HCT116 (cell line): Measurements from ENCODE around the gene LIPN. TPM values are rescaled to one million over a fixed set of nuclear protein-coding genes. Genes with fewer than 3 reads are reported as not detected.

ENCODE experiments used
- ATAC-seq: fragments of 200-7000 bp; cut with Tn5 transposase; 2 replicates; pipeline ENCODE4 v1.9.1; 2020; ENCODE audit warnings: mild to moderate bottlenecking, moderate library complexity
- BruUV-seq: library from RNA; stranded (reverse); fragments of 400-500 nt; replicated peaks from 2 replicates; lab custom pipeline; 2021; lab: Mats Ljungman, UMichigan
- CTCF ChIA-PET: fragments of 300-600 bp; sonication (Branson Sonifier 250); formaldehyde crosslinking; loops from one replicate; lab custom pipeline; 2021; ENCODE audit warnings: antibody characterized with exemption; lab: Charles Lee
- POLR2A ChIA-PET: fragments of 300-600, 350-600 bp; sonication (Branson Sonifier 250); formaldehyde crosslinking; loops from one replicate; lab custom pipeline; 2021; ENCODE audit warnings: antibody characterized with exemption; lab: Charles Lee
- RAD21 ChIA-PET, 2 experiments: fragments of 300-600 bp; sonication (Branson Sonifier 250); formaldehyde crosslinking; loops; one replicate each; lab custom pipeline; 2023; ENCODE audit warnings: low total read pairs in 2 of 2; ENCODE audit not compliant: uncharacterized antibody in 2 of 2, unreplicated experiment in 2 of 2, low non-redundant PET in 1 of 2; lab: Charles Lee
- DNase-seq: peaks from one replicate; pipeline ENCODE4 v3.0.0-alpha.2; 2010; ENCODE audit warnings: low read depth, low spot score
- H2AFZ ChIP-seq: fragments of 200-600 bp; shearing (Covaris generic), sonication (generic); 2 replicates; pipeline ENCODE4 v1.6.1; 2017; ENCODE audit warnings: low read depth, mixed run types, mixed read lengths, antibody characterized with exemption, low read length; ENCODE audit not compliant: poor library complexity, severe bottlenecking
- H3K27ac ChIP-seq: 2 replicates; pipeline ENCODE4 v1.5.1; 2012; ENCODE audit warnings: low read depth, low read length
- H3K27me3 ChIP-seq: fragments of 200-600 bp; sonication (generic); 2 replicates; pipeline ENCODE4 v1.6.1; 2016; ENCODE audit warnings: mixed run types, low read length, mixed read lengths; ENCODE audit not compliant: insufficient read depth
- H3K36me3 ChIP-seq, 2 experiments: fragments of 200-500 bp in 1 of 2; fragments of 200-600 bp in 1 of 2; sonication (Bioruptor generic) in 1 of 2; sonication (generic) in 1 of 2; 2 replicates each; pipeline versions ENCODE4 v1.5.1 to v1.6.1; 2014 to 2016; ENCODE audit warnings: low read length in 2 of 2, inconsistent platforms in 1 of 2, mixed read lengths in 1 of 2, mixed run types in 1 of 2; ENCODE audit not compliant: insufficient read depth in 2 of 2, control insufficient read depth in 1 of 2
- H3K4me1 ChIP-seq, 2 experiments: fragments of 200-600 bp in 1 of 2; sonication (generic) in 1 of 2; 2 replicates each; pipeline versions ENCODE4 v1.5.1 to v1.6.1; 2012 to 2017; ENCODE audit warnings: low read length in 2 of 2, inconsistent platforms in 1 of 2, mild to moderate bottlenecking in 1 of 2, mixed read lengths in 1 of 2, mixed run types in 1 of 2, moderate library complexity in 1 of 2; ENCODE audit not compliant: insufficient read depth in 2 of 2, control insufficient read depth in 1 of 2
- H3K4me2 ChIP-seq: fragments of 200-600 bp; sonication (generic); 2 replicates; pipeline ENCODE4 v1.6.1; 2017; ENCODE audit warnings: mixed run types, low read length, mixed read lengths
- H3K4me3 ChIP-seq, 2 experiments: fragments of 200-600 bp in 1 of 2; sonication (generic) in 1 of 2; replicated peaks in 1 of 2; 2 replicates each; pipeline ENCODE4 v1.5.1; 2011 to 2016; ENCODE audit warnings: low read length in 2 of 2, control low read depth in 1 of 2, low read depth in 1 of 2, mild to moderate bottlenecking in 1 of 2, mixed read lengths in 1 of 2, mixed run types in 1 of 2
- H3K79me2 ChIP-seq: fragments of 200-600 bp; sonication (generic); 2 replicates; pipeline ENCODE4 v1.6.1; 2017; ENCODE audit warnings: mild to moderate bottlenecking, mixed run types, low read length, moderate library complexity, mixed read lengths; ENCODE audit not compliant: insufficient read depth
- H3K9ac ChIP-seq: fragments of 200-600 bp; sonication (generic); 2 replicates; pipeline ENCODE4 v1.6.1; 2016; ENCODE audit warnings: low read length, mixed read lengths
- H3K9me2 ChIP-seq: fragments of 200-600 bp; sonication (generic), shearing (Covaris generic); 2 replicates; pipeline ENCODE4 v1.6.1; 2017; ENCODE audit warnings: mixed run types, mild to moderate bottlenecking, moderate library complexity; ENCODE audit not compliant: insufficient read depth
- H3K9me3 ChIP-seq, 2 experiments: fragments of 200-500 bp in 1 of 2; fragments of 200-600 bp in 1 of 2; sonication (Bioruptor generic) in 1 of 2; sonication (generic) in 1 of 2; 2 replicates each; pipeline ENCODE4 v1.6.1; 2014 to 2017; ENCODE audit warnings: low read length in 2 of 2, mixed read lengths in 2 of 2, inconsistent platforms in 1 of 2, low read depth in 1 of 2, mild to moderate bottlenecking in 1 of 2, mixed run types in 1 of 2, moderate library complexity in 1 of 2; ENCODE audit not compliant: control insufficient read depth in 1 of 2, insufficient read depth in 1 of 2
- H4K20me1 ChIP-seq: fragments of 200-600 bp; sonication (generic), shearing (Covaris generic); 2 replicates; pipeline ENCODE4 v1.6.1; 2017; ENCODE audit warnings: mixed run types, mild to moderate bottlenecking, moderate library complexity; ENCODE audit not compliant: insufficient read depth
- CBX3 ChIP-seq: IDR thresholded peaks from 2 replicates; pipeline ENCODE4 v1.6.1; 2012; ENCODE audit warnings: low read depth
- CEBPB ChIP-seq: IDR thresholded peaks from 2 replicates; pipeline ENCODE4 v1.6.1; 2012; ENCODE audit warnings: low read depth
- EGR1 ChIP-seq: IDR thresholded peaks from 2 replicates; pipeline ENCODE4 v1.6.1; 2012; ENCODE audit warnings: low read depth
- ELF1 ChIP-seq: IDR thresholded peaks from 2 replicates; pipeline ENCODE4 v1.6.1; 2012; ENCODE audit warnings: low read depth, borderline replicate concordance
- EZH2 ChIP-seq: fragments of 200-600 bp; sonication (generic); IDR thresholded peaks from 2 replicates; pipeline ENCODE4 v1.6.1; 2017; ENCODE audit warnings: antibody characterized with exemption, mixed run types
- EZH2phosphoT487 ChIP-seq: fragments of 200-600 bp; IDR thresholded peaks from 2 replicates; pipeline ENCODE4 v1.6.1; 2018; ENCODE audit warnings: antibody characterized with exemption, borderline replicate concordance
- FOSL1 ChIP-seq: IDR thresholded peaks from 2 replicates; pipeline ENCODE4 v1.6.1; 2012; ENCODE audit warnings: low read depth
- JUND ChIP-seq: IDR thresholded peaks from 2 replicates; pipeline ENCODE4 v1.6.1; 2012
- POLR2A ChIP-seq: IDR thresholded peaks from 2 replicates; pipeline ENCODE4 v1.7.0; 2011; ENCODE audit warnings: borderline replicate concordance; ENCODE audit not compliant: insufficient read depth, insufficient read length; ENCODE audit errors: extremely low read depth
- POLR2AphosphoS5 ChIP-seq: IDR thresholded peaks from 2 replicates; pipeline ENCODE4 v1.6.1; 2011; ENCODE audit warnings: mild to moderate bottlenecking, low read depth, low read length, moderate library complexity
- RAD21 ChIP-seq: IDR thresholded peaks from 2 replicates; pipeline ENCODE4 v1.6.1; 2012; ENCODE audit warnings: low read depth, mild to moderate bottlenecking
- SIN3A ChIP-seq: IDR thresholded peaks from 2 replicates; pipeline ENCODE4 v1.6.1; 2012; ENCODE audit warnings: low read depth
- SRF ChIP-seq: IDR thresholded peaks from 2 replicates; pipeline ENCODE4 v1.6.1; 2012; ENCODE audit warnings: low read depth
- YY1 ChIP-seq: IDR thresholded peaks from 2 replicates; pipeline ENCODE4 v1.6.1; 2011; ENCODE audit warnings: low read length, low read depth, moderate library complexity, mild to moderate bottlenecking; ENCODE audit not compliant: insufficient replicate concordance; ENCODE audit errors: extremely low read depth
- ZBTB33 ChIP-seq: IDR thresholded peaks from 2 replicates; pipeline ENCODE4 v1.6.1; 2011; ENCODE audit warnings: mild to moderate bottlenecking, low read length, moderate library complexity; ENCODE audit not compliant: insufficient replicate concordance; ENCODE audit errors: extremely low read depth
- ZFX ChIP-seq: fragments of 450-650 bp; IDR thresholded peaks from 2 replicates; pipeline ENCODE4 v1.6.1; 2017
- intact Hi-C: fragments of 100-400 bp; cut with micrococcal nuclease; formaldehyde crosslinking; loops from 2 replicates; pipeline ENCODE4 v1.10.0; 2022
- total RNA-seq: library from RNA; stranded (reverse); gene quantifications from one replicate; pipeline ENCODE4 v1.2.1, GENCODE V29; 2021; ENCODE audit not compliant: unreplicated experiment
- TF ChIP-seq, protein P1 (sequence below): IDR thresholded peaks from 2 replicates; pipeline ENCODE4 v1.6.1; 2012

The LIPN gene
- total RNA-seq, 1 experiment from 2014 or later = not detected

DNA sequence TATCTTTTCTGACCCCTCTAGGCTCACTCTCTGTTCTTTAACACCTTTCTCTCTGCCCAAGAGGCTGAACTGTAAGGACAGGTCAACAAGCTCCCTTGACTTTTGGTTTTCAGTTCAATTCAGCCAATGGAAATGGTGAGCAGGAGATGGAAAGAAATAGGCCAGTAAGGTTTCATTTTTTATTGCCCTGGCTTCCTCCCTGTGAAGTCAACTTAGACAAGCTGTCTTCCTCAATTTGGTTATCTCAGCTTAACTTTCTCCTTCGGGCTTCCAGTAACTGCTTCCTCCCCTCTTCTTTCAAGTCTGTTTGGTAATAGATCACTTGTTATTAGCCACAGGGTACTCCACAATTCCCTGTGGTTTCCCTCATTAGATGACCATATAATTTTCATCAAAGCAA lies 34.0 kb upstream of the LIPN start:
- no peaks in the 10 kb centered on the region for H4K20me1 ChIP-seq
- TF ChIP-seq POLR2A (no peak), FOSL1 (no peak), EGR1 (no peak), EZH2 (no peak), SIN3A (no peak), YY1 (no peak), POLR2AphosphoS5 (no peak), EZH2phosphoT487 (no peak), ZBTB33 (no peak), ELF1 (no peak), CEBPB (no peak), JUND (no peak), RAD21 (no peak), SRF (no peak), CBX3 (no peak), ZFX (no peak)
- TF ChIP-seq, protein P1, sequence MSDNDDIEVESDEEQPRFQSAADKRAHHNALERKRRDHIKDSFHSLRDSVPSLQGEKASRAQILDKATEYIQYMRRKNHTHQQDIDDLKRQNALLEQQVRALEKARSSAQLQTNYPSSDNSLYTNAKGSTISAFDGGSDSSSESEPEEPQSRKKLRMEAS = no peak
- H3K4me1 ChIP-seq = no peaks in the 10 kb centered on the region
- no peak for ATAC-seq
- no peaks in the 10 kb centered on the region for H3K9me2 ChIP-seq
- H3K9me3 ChIP-seq = no peaks in the 10 kb centered on the region
- H3K27me3 ChIP-seq = no peaks in the 10 kb centered on the region
- ChIA-PET RAD21 (no interaction called here), CTCF (no interaction called here), POLR2A (no interaction called here)
- intact Hi-C loops = no loop called here
- no TSS peak for BruUV-seq
- H3K4me3 ChIP-seq = no peak overlapping the region
- H2AFZ ChIP-seq = no peak overlapping the region
- H3K36me3 ChIP-seq = no peaks in the 10 kb centered on the region
- DNase-seq = no peak
- no peak overlapping the region for H3K4me2 ChIP-seq
- H3K9ac ChIP-seq = no peak overlapping the region
- no peaks in the 10 kb centered on the region for H3K79me2 ChIP-seq
- H3K27ac ChIP-seq = no peak overlapping the region
